ENCODE data around the gene PPP2CA. TPM values are rescaled to one million over a fixed set of nuclear protein-coding genes. Genes with fewer than 3 reads are reported as not detected.

Gene PPP2CA
- total RNA-seq, 4 donors from 2014 or later = 101 to 244 (median 132) TPM

- no peak for TF ChIP-seq CTCF (IDR thresholded peaks at IDR 0.05)
- DNase-seq (ENCODE audit: low spot score) (no peak), ATAC-seq (ENCODE audit: low FRiP score) (no peak)
These were observed 80.7 kb downstream of the PPP2CA start for GRCh38 chr5:134145041-134145757.

Small RNA genes within 50 kb of the gene (small RNA-seq; reads per million reads assigned to genes)
- gene MIR3661 = not detected

Other genes starting within 250 kb of the PPP2CA start
- 100 to 1,000 TPM in 3 of 4 donors, 10 to 100 TPM in 1; 83.4 to 182 (median 150) TPM for gene VDAC1, start 221.1 kb downstream of the PPP2CA start, total RNA-seq
- 1 to 10 TPM; 1.6 to 4.3 (median 2.7) TPM for gene TCF7, start 111.4 kb downstream of the PPP2CA start, total RNA-seq
- 100 to 1,000 TPM; 121 to 219 (median 211) TPM for gene SKP1, start 49.1 kb downstream of the PPP2CA start, total RNA-seq
- 1 to 10 TPM in 1 of 4 donors, under 1 TPM in 1, not detected in 2; 0.63 to 1.0 TPM for gene CDKL3, start 141.1 kb upstream of the PPP2CA start, total RNA-seq
- 10 to 100 TPM; 42.2 to 95.8 (median 46.0) TPM for gene UBE2B, start 145.5 kb upstream of the PPP2CA start, total RNA-seq
- 10 to 100 TPM; 10.2 to 20.4 (median 17.7) TPM for gene CDKN2AIPNL, start 185.8 kb upstream of the PPP2CA start, total RNA-seq

Data from omental fat pad (tissue), 4 donors.